GM19239 (cell line): Measurements from ENCODE around the gene FOXO6.

Experiments
- DNase-seq: peaks from one replicate; pipeline ENCODE4 v3.0.0; 2011; ENCODE audit warnings: low spot score; ENCODE audit not compliant: insufficient read length
- FAIRE-seq: peaks from 2 replicates; lab custom pipeline; 2011; peaks lifted over from hg19 to GRCh38; lab: Jason Lieb, UNC

Gene FOXO6

GRCh38 chr1:41418857-41419583 lies 57.8 kb downstream of the FOXO6 start:
- DNase-seq, result no peak
- no peak for FAIRE-seq

- DNase-seq (no peak), FAIRE-seq (no peak)
These were observed 58.5 kb downstream of the FOXO6 start for GRCh38 chr1:41419584-41420295.

- FAIRE-seq, result no peak
These were observed 59.1 kb downstream of the FOXO6 start for GRCh38 chr1:41420351-41420750.

GRCh38 chr1:41420860-41421259 lies 59.6 kb downstream of the FOXO6 start:
- no peak for DNase-seq
- FAIRE-seq, result no peak

More at GRCh38 chr1:41420351-41420750, 59.1 kb downstream of the FOXO6 start:
- DNase-seq, result no peak

GRCh38 chr1:41422306-41422705 lies 61.1 kb downstream of the FOXO6 start:
- DNase-seq (no peak), FAIRE-seq (no peak)

GRCh38 chr1:41423511-41424191 lies 62.4 kb downstream of the FOXO6 start:
- no peak for DNase-seq

GRCh38 chr1:41424581-41425118 lies 63.4 kb downstream of the FOXO6 start:
- DNase-seq, result no peak
- FAIRE-seq, result no peak

More at GRCh38 chr1:41423511-41424191, 62.4 kb downstream of the FOXO6 start:
- FAIRE-seq, result no peak

GRCh38 chr1:41425369-41425768 lies 64.1 kb downstream of the FOXO6 start:
- FAIRE-seq, result no peak

GRCh38 chr1:41426201-41426890 lies 65.1 kb downstream of the FOXO6 start:
- DNase-seq (no peak), FAIRE-seq (no peak)

More at GRCh38 chr1:41425369-41425768, 64.1 kb downstream of the FOXO6 start:
- no peak for DNase-seq

- no peak for DNase-seq
- FAIRE-seq, result no peak
These were observed 66.1 kb downstream of the FOXO6 start for GRCh38 chr1:41427122-41427913.

GRCh38 chr1:41427916-41428737 lies 66.9 kb downstream of the FOXO6 start:
- no peak for DNase-seq
- FAIRE-seq, result no peak

GRCh38 chr1:41428738-41429640 lies 67.8 kb downstream of the FOXO6 start:
- DNase-seq, result no peak
- no peak for FAIRE-seq

- FAIRE-seq (no peak), DNase-seq (no peak)
These were observed 68.4 kb downstream of the FOXO6 start for GRCh38 chr1:41429641-41430035.

GRCh38 chr1:41430069-41430468 lies 68.8 kb downstream of the FOXO6 start:
- FAIRE-seq (no peak), DNase-seq (no peak)

GRCh38 chr1:41430582-41430981 lies 69.3 kb downstream of the FOXO6 start:
- DNase-seq (no peak), FAIRE-seq (no peak)

GRCh38 chr1:41431490-41432350 lies 70.5 kb downstream of the FOXO6 start:
- DNase-seq (no peak), FAIRE-seq (no peak)
